H1 (cell line): Measurements from ENCODE around the gene SLC25A27. TPM values are rescaled to one million over a fixed set of nuclear protein-coding genes. Genes with fewer than 3 reads are reported as not detected.

ENCODE experiments used
- CTCF ChIA-PET: fragments of 300-600 bp; sonication (Branson Sonifier 250); formaldehyde crosslinking; loops from one replicate; lab custom pipeline; 2021; ENCODE audit not compliant: partially characterized antibody; lab: Charles Lee
- POLR2A ChIA-PET: fragments of 300-600 bp; sonication (Branson Sonifier 250); formaldehyde crosslinking; loops from one replicate; lab custom pipeline; 2021; ENCODE audit warnings: inconsistent platforms; ENCODE audit not compliant: partially characterized antibody; lab: Charles Lee
- DNase-seq, 2 experiments: peaks; one replicate each; pipeline versions ENCODE4 v3.0.0 to v3.0.0-alpha.2; 2010 to 2022; ENCODE audit warnings: low spot score in 2 of 2, low read depth in 1 of 2, mixed read lengths in 1 of 2
- FAIRE-seq: peaks from 2 replicates; lab custom pipeline; 2011; peaks lifted over from hg19 to GRCh38; lab: Jason Lieb, UNC
- H2AFZ ChIP-seq: 2 replicates; pipeline ENCODE4 v1.8.1; 2012; ENCODE audit warnings: low read length, inconsistent platforms
- H2AK5ac ChIP-seq: 2 replicates; pipeline ENCODE4 v1.6.1; 2013; ENCODE audit warnings: low read depth, low read length
- H2BK120ac ChIP-seq: replicated peaks from 2 replicates; pipeline ENCODE3; 2013; ENCODE audit warnings: low read depth, low read length, inconsistent platforms
- H2BK12ac ChIP-seq: 2 replicates; pipeline ENCODE4 v1.6.1; 2013; ENCODE audit warnings: low read depth, low read length
- H2BK15ac ChIP-seq: 2 replicates; pipeline ENCODE4 v1.6.1; 2013; ENCODE audit warnings: low read length
- H2BK20ac ChIP-seq: 2 replicates; pipeline ENCODE4 v1.6.1; 2013; ENCODE audit warnings: low read length
- H2BK5ac ChIP-seq: 2 replicates; pipeline ENCODE4 v1.6.1; 2013; ENCODE audit warnings: low read depth, low read length
- H3K14ac ChIP-seq: 2 replicates; pipeline ENCODE4 v1.6.1; 2013; ENCODE audit warnings: inconsistent platforms; ENCODE audit not compliant: insufficient read length
- H3K18ac ChIP-seq: 2 replicates; pipeline ENCODE4 v1.6.1; 2013; ENCODE audit warnings: low read length; ENCODE audit errors: extremely low read depth
- H3K23ac ChIP-seq: 2 replicates; pipeline ENCODE4 v1.6.1; 2013; ENCODE audit warnings: inconsistent platforms; ENCODE audit not compliant: insufficient read length
- H3K23me2 ChIP-seq: 2 replicates; pipeline ENCODE4 v1.6.1; 2013; ENCODE audit warnings: low read depth, low read length
- H3K27ac ChIP-seq: 2 replicates; pipeline ENCODE4 v1.6.1; 2011; ENCODE audit warnings: low read depth, low read length, inconsistent platforms
- H3K27me3 ChIP-seq, 4 experiments: replicated peaks in 1 of 4; 1 replicate in 1 of 4; 2 replicates in 3 of 4; pipeline versions ENCODE4 v1.6.1 to v1.8.1; 2011 to 2013; ENCODE audit warnings: low read length in 3 of 4, mild to moderate bottlenecking in 3 of 4, inconsistent platforms in 2 of 4, mixed read lengths in 2 of 4, moderate library complexity in 1 of 4; ENCODE audit not compliant: control insufficient read depth in 3 of 4, insufficient read depth in 3 of 4; ENCODE audit errors: extremely low read depth in 1 of 4
- H3K36me3 ChIP-seq, 4 experiments: 2 replicates each; pipeline versions ENCODE4 v1.6.1 to v1.8.1; 2011 to 2013; ENCODE audit warnings: mild to moderate bottlenecking in 4 of 4, low read length in 3 of 4, moderate library complexity in 2 of 4, control low read depth in 1 of 4, inconsistent platforms in 1 of 4; ENCODE audit not compliant: insufficient read depth in 4 of 4, control insufficient read depth in 2 of 4
- H3K4ac ChIP-seq: replicated peaks from 2 replicates; pipeline ENCODE3; 2013; ENCODE audit warnings: low read length, low read depth, mixed read lengths, inconsistent platforms; ENCODE audit not compliant: insufficient read length
- H3K4me1 ChIP-seq, 4 experiments: replicated peaks in 1 of 4; 1 replicate in 1 of 4; 2 replicates in 3 of 4; pipeline versions ENCODE4 v1.6.1 to v1.8.1; 2011 to 2013; ENCODE audit warnings: low read length in 3 of 4, inconsistent platforms in 2 of 4, mixed read lengths in 1 of 4; ENCODE audit not compliant: insufficient read depth in 4 of 4, control insufficient read depth in 3 of 4
- H3K4me2 ChIP-seq, 2 experiments: 2 replicates each; pipeline versions ENCODE4 v1.6.1 to v1.8.1; 2011 to 2013; ENCODE audit warnings: low read depth in 2 of 2, low read length in 2 of 2, control low read depth in 1 of 2, inconsistent platforms in 1 of 2, mild to moderate bottlenecking in 1 of 2; ENCODE audit not compliant: insufficient read depth in 1 of 2
- H3K4me3 ChIP-seq, 4 experiments: fragments of 200-600, 300-600 bp in 1 of 4; sonication (generic), shearing (Covaris generic), sonication (Bioruptor Twin) in 1 of 4; 2 replicates each; pipeline versions ENCODE4 v1.5.1 to v1.8.1; 2011 to 2016; ENCODE audit warnings: low read length in 4 of 4, low read depth in 3 of 4, control low read depth in 2 of 4, inconsistent platforms in 2 of 4, mild to moderate bottlenecking in 2 of 4, mixed read lengths in 1 of 4, moderate library complexity in 1 of 4; ENCODE audit not compliant: insufficient read depth in 2 of 4; ENCODE audit errors: extremely low read depth in 1 of 4
- H3K56ac ChIP-seq: replicated peaks from 2 replicates; pipeline ENCODE3; 2013; ENCODE audit warnings: low read depth, mild to moderate bottlenecking, mixed read lengths, low read length, inconsistent platforms; ENCODE audit not compliant: insufficient read length
- H3K79me1 ChIP-seq: 2 replicates; pipeline ENCODE4 v1.6.1; 2013; ENCODE audit warnings: low read depth, low read length, control low read depth
- H3K79me2 ChIP-seq, 2 experiments: 2 replicates each; pipeline versions ENCODE4 v1.6.1 to v1.8.1; 2012 to 2013; ENCODE audit warnings: low read length in 2 of 2, mild to moderate bottlenecking in 2 of 2, inconsistent platforms in 1 of 2; ENCODE audit not compliant: insufficient read depth in 2 of 2, control insufficient read depth in 1 of 2
- H3K9ac ChIP-seq, 4 experiments: replicated peaks in 1 of 4; 1 replicate in 1 of 4; 2 replicates in 3 of 4; pipeline versions ENCODE4 v1.6.1 to v1.8.1; 2011 to 2013; ENCODE audit warnings: low read depth in 3 of 4, low read length in 3 of 4, control low read depth in 2 of 4, mild to moderate bottlenecking in 2 of 4, moderate library complexity in 2 of 4, inconsistent platforms in 1 of 4; ENCODE audit errors: extremely low read depth in 1 of 4
- H3K9me3 ChIP-seq, 2 experiments: 2 replicates each; pipeline versions ENCODE4 v1.6.1 to v1.8.1; 2012 to 2013; ENCODE audit warnings: mild to moderate bottlenecking in 2 of 2, moderate library complexity in 2 of 2, control low read depth in 1 of 2, inconsistent platforms in 1 of 2, low read depth in 1 of 2, low read length in 1 of 2, mixed read lengths in 1 of 2; ENCODE audit not compliant: insufficient read depth in 2 of 2
- H4K20me1 ChIP-seq, 2 experiments: replicated peaks in 1 of 2; 2 replicates each; pipeline versions ENCODE3 to v1.8.1; 2011 to 2013; ENCODE audit warnings: inconsistent platforms in 2 of 2, low read length in 2 of 2, mild to moderate bottlenecking in 1 of 2; ENCODE audit not compliant: insufficient read depth in 2 of 2, control insufficient read depth in 1 of 2
- H4K5ac ChIP-seq: 2 replicates; pipeline ENCODE4 v1.6.1; 2013; ENCODE audit warnings: low read length, low read depth, mixed read lengths, inconsistent platforms; ENCODE audit not compliant: insufficient read length
- H4K8ac ChIP-seq: 2 replicates; pipeline ENCODE4 v1.8.0; 2013; ENCODE audit warnings: mild to moderate bottlenecking, moderate library complexity, low read length, inconsistent platforms; ENCODE audit not compliant: insufficient read depth; ENCODE audit errors: extremely low read depth
- H4K91ac ChIP-seq: replicated peaks from 2 replicates; pipeline ENCODE3; 2013; ENCODE audit warnings: low read length, mixed read lengths, inconsistent platforms; ENCODE audit not compliant: insufficient read length
- BRCA1 ChIP-seq: IDR thresholded peaks from 2 replicates; pipeline ENCODE4 v1.6.1; 2012; ENCODE audit warnings: low read depth, low read length, improper control_type of control experiment
- CEBPB ChIP-seq: IDR thresholded peaks from 2 replicates; pipeline ENCODE4 v1.6.1; 2012; ENCODE audit warnings: low read depth, low read length
- KDM4A ChIP-seq: IDR thresholded peaks from one replicate; pipeline ENCODE4 v1.7.1; 2012; ENCODE audit warnings: low read depth, mild to moderate bottlenecking, moderate library complexity, low read length, inconsistent platforms; ENCODE audit not compliant: severe bottlenecking
- KDM5A ChIP-seq: fragments of 200-600 bp; IDR thresholded peaks from 2 replicates; pipeline ENCODE4 v1.7.1; 2012; ENCODE audit warnings: mild to moderate bottlenecking, low read length, inconsistent platforms, mixed read lengths
- RAD21 ChIP-seq, 2 experiments: IDR thresholded peaks in 1 of 2; conservative IDR thresholded peaks in 1 of 2; 2 replicates each; pipeline ENCODE4 v1.6.1; 2011; ENCODE audit warnings: low read depth in 2 of 2, low read length in 2 of 2, improper control_type of control experiment in 1 of 2, inconsistent platforms in 1 of 2, mild to moderate bottlenecking in 1 of 2, moderate library complexity in 1 of 2
- WGBS, 2 experiments: shearing (Covaris generic) in 1 of 2; methylation state at CpG; one replicate each; pipeline versions ENCODE4 v1.1.6 to v1.1.7; 2013 to 2015; ENCODE audit warnings: low lambda C conversion rate in 2 of 2, mixed read lengths in 2 of 2, inconsistent platforms in 1 of 2, low coverage in 1 of 2, missing lambda C conversion rate in 1 of 2; ENCODE audit not compliant: insufficient replicate concordance in 2 of 2, insufficient coverage in 1 of 2, insufficient read length in 1 of 2; ENCODE audit errors: extremely low coverage in 1 of 2, missing lambda C conversion rate in 1 of 2; 5-methylcytosine and 5-hydroxymethylcytosine counted together
- polyA plus RNA-seq, 7 experiments: library from polyadenylated mRNA; depleted of rRNA in 3 of 7; stranded (reverse) in 5 of 7; unstranded in 2 of 7; fragments of >200 nt in 5 of 7; fragments of 200-250 nt in 2 of 7; gene quantifications; 1 replicate in 5 of 7; 2 replicates in 1 of 7; 4 replicates in 1 of 7; pipeline versions ENCODE4 v1.2.1 to v1.2.3, GENCODE V29; 2011 to 2013; ENCODE audit warnings: missing spikeins in 2 of 7, mixed read lengths in 2 of 7
- total RNA-seq: library from RNA; stranded (reverse); fragmentation: NEBNext Ultra II Directional; extraction: Animal tissue kit (Norgen Biotek cat#: 25700); gene quantifications from 2 replicates; pipeline ENCODE4 v1.2.1, GENCODE V29; 2021
- TF ChIP-seq, protein P1 (sequence below): IDR thresholded peaks from 2 replicates; pipeline ENCODE4 v1.6.1; 2012; ENCODE audit warnings: low read length, inconsistent platforms

Gene SLC25A27
- total and polyA plus RNA-seq, 2 of the 8 experiments (the other 6 are each of a cell fraction or from before 2014, with no cell fraction given): 7.3 to 8.4 TPM

DNA sequence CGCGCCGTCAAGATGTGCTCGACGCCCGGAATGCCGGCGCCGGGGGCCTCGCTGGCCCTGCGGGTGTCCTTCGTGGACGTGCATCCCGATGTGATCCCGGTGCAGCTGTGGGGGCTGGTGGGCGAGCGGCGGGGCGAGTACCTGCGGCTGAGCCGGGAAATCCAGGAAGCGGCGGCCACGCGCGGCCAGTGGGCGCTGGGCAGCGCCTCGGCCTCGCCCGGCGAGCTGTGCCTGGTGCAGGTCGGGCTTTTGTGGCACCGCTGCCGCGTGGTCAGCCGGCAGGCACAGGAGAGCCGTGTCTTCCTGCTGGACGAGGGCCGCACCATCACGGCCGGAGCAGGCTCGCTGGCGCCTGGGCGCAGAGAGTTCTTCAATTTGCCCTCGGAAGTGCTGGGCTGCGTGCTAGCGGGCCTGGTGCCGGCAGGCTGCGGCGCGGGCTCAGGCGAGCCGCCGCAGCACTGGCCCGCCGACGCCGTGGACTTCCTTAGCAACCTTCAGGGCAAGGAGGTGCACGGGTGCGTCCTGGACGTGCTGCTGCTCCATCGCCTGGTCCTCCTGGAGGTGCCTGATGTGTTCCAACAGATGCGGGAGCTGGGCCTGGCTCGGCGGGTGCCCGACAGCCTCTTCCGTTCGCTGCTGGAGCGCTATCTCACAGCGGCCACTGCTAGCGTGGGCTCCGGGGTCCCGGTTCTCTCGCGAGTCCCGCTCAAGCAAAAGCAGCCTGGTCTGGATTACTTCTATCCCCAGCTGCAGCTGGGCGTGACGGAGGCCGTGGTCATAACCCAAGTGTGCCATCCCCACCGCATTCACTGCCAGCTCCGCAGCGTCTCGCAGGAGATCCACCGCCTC is 35.6 kb downstream of the SLC25A27 start:
- no peaks in the 10 kb centered on the region for H3K4me1 ChIP-seq
- no peaks in the 10 kb centered on the region for H3K9me3 ChIP-seq
- H4K91ac ChIP-seq: no peak overlapping the region
- TF ChIP-seq CEBPB: no peak
- TF ChIP-seq, protein P1, sequence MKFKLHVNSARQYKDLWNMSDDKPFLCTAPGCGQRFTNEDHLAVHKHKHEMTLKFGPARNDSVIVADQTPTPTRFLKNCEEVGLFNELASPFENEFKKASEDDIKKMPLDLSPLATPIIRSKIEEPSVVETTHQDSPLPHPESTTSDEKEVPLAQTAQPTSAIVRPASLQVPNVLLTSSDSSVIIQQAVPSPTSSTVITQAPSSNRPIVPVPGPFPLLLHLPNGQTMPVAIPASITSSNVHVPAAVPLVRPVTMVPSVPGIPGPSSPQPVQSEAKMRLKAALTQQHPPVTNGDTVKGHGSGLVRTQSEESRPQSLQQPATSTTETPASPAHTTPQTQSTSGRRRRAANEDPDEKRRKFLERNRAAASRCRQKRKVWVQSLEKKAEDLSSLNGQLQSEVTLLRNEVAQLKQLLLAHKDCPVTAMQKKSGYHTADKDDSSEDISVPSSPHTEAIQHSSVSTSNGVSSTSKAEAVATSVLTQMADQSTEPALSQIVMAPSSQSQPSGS: no peak
- no peak for TF ChIP-seq KDM4A
- TF ChIP-seq BRCA1: no peak
- TF ChIP-seq KDM5A: no peak
- TF ChIP-seq RAD21 (IDR thresholded peaks at IDR 0.05 in 1 of 2, conservative IDR thresholded peaks at IDR 0.05 in 1 of 2; ENCODE audit: low read depth in 2 of 2, low read length in 2 of 2): no peak
- ChIA-PET CTCF (interaction anchor here (3.3 kb wide), 1 partner anchor 11 kb away, joined by 15 read pairs; no protein-coding TSS in a partner anchor), POLR2A (no interaction called here)
- H3K4ac ChIP-seq: no peak overlapping the region
- H3K27ac ChIP-seq: no peak overlapping the region
- no peak overlapping the region for H3K56ac ChIP-seq
- no peak overlapping the region for H3K14ac ChIP-seq
- 97% methylated on average over 50 of the region's 85 CpGs; no CpG with 5 or more reads in 1 of the 2 experiments for WGBS, 2 experiments
- no peaks in the 10 kb centered on the region for H3K79me1 ChIP-seq
- no peak overlapping the region for H2BK120ac ChIP-seq
- H3K23ac ChIP-seq: no peak overlapping the region
- no peak overlapping the region for H3K4me2 ChIP-seq
- no peak overlapping the region for H2AK5ac ChIP-seq
- FAIRE-seq (no peak), DNase-seq (no peak)
- H4K20me1 ChIP-seq: no peaks in the 10 kb centered on the region
- H4K8ac ChIP-seq: 0 out of 2 replicates have a peak overlapping the region, but pooled peaks have one; percentile 4
- H2BK15ac ChIP-seq: no peak overlapping the region
- no peak overlapping the region for H3K9ac ChIP-seq
- H3K18ac ChIP-seq: no peak overlapping the region
- no peaks in the 10 kb centered on the region for H3K36me3 ChIP-seq
- H4K5ac ChIP-seq: no peak overlapping the region
- H2BK20ac ChIP-seq: no peak overlapping the region
- H3K27me3 ChIP-seq: no peaks in the 10 kb centered on the region
- no peaks in the 10 kb centered on the region for H3K79me2 ChIP-seq
- H2BK5ac ChIP-seq: no peak overlapping the region
- no peak overlapping the region for H3K4me3 ChIP-seq
- H2BK12ac ChIP-seq: no peak overlapping the region
- H3K23me2 ChIP-seq: 0 out of 2 replicates have a peak, but pooled peaks cover 2% of the 10 kb centered on the region
- H2AFZ ChIP-seq: no peak overlapping the region
